AG04449 (cell line): ENCODE results near the gene EPHB2.

Experiments used
- CTCF ChIA-PET: fragments of 350-600 bp; formaldehyde crosslinking; extraction: SDS; loops from one replicate; lab custom pipeline; 2021; ENCODE audit warnings: antibody characterized with exemption; lab: Yijun Ruan, JAX
- POLR2A ChIA-PET: fragments of 400-600, 350-600 bp; formaldehyde crosslinking; extraction: SDS; loops from one replicate; lab custom pipeline; 2020; ENCODE audit warnings: antibody characterized with exemption, inconsistent platforms; lab: Yijun Ruan, JAX
- DNase-seq: peaks from one replicate; pipeline ENCODE4 v3.0.0-alpha.2; 2010; ENCODE audit warnings: low read depth, low spot score
- H3K4me3 ChIP-seq: 2 replicates; pipeline ENCODE4 v1.5.1; 2011; ENCODE audit warnings: low read depth, mild to moderate bottlenecking, control low read depth, low read length
- CTCF ChIP-seq: IDR thresholded peaks from one replicate; pipeline ENCODE4 v1.5.1; 2011; ENCODE audit warnings: mild to moderate bottlenecking, moderate library complexity, low read length, control low read depth, inconsistent platforms; ENCODE audit not compliant: insufficient read depth; ENCODE audit errors: missing control alignments

Gene EPHB2

GRCh38 chr1:22815421-22816066, 104.9 kb downstream of the EPHB2 start:
- CTCF ChIA-PET: interaction anchor here (0.6 kb wide), 1 partner anchor 114 kb away, joined by 3 read pairs; no protein-coding TSS in a partner anchor
- no peak overlapping the region for H3K4me3 ChIP-seq
- no peak for DNase-seq
- TF ChIP-seq CTCF: no peak
- POLR2A ChIA-PET: no interaction called here

- POLR2A ChIA-PET: no interaction called here
- no peak for TF ChIP-seq CTCF
- CTCF ChIA-PET: no interaction called here
- H3K4me3 ChIP-seq: no peak overlapping the region
- DNase-seq: no peak
Observed at GRCh38 chr1:22816067-22816775, 105.6 kb downstream of the EPHB2 start.

GRCh38 chr1:22816803-22817202, 106.2 kb downstream of the EPHB2 start:
- no peak overlapping the region for H3K4me3 ChIP-seq
- CTCF ChIA-PET: interaction anchor here (1.4 to 1.5 kb wide), 2 partner anchors 8 to 113 kb away, joined by 5 to 6 read pairs; no protein-coding TSS in a partner anchor
- POLR2A ChIA-PET: no interaction called here
- DNase-seq: no peak
- TF ChIP-seq CTCF: no peak

- H3K4me3 ChIP-seq: no peak overlapping the region
- TF ChIP-seq CTCF: no peak
- POLR2A ChIA-PET: no interaction called here
- CTCF ChIA-PET: interaction anchor here (0.8 to 1.5 kb wide), 4 partner anchors 9 to 113 kb away, joined by 3 to 6 read pairs (median 4); no protein-coding TSS in a partner anchor
- DNase-seq: no peak
Observed at GRCh38 chr1:22817462-22817861, 106.8 kb downstream of the EPHB2 start.

- H3K4me3 ChIP-seq: no peak overlapping the region
- TF ChIP-seq CTCF: no peak
- no peak for DNase-seq
- ChIA-PET POLR2A (no interaction called here), CTCF (interaction anchor here (0.8 to 1.5 kb wide), 5 partner anchors 10 to 114 kb away, joined by 3 to 6 read pairs (median 3); no protein-coding TSS in a partner anchor)
Observed at GRCh38 chr1:22818061-22818770, 107.6 kb downstream of the EPHB2 start.
